Neural cell (in vitro differentiated cells): ENCODE measurements around the gene UBP1.

ENCODE experiments used
- CTCF ChIP-seq: fragments of 450-650 bp; IDR thresholded peaks from 2 replicates; pipeline ENCODE4 v1.5.1; 2014; ENCODE audit warnings: antibody characterized with exemption, mild to moderate bottlenecking, moderate library complexity; ENCODE audit not compliant: poor library complexity, severe bottlenecking
- EP300 ChIP-seq: fragments of 450-650 bp; conservative IDR thresholded peaks from 2 replicates; pipeline ENCODE4 v1.6.1; 2014; ENCODE audit warnings: antibody characterized with exemption, mild to moderate bottlenecking, moderate library complexity; ENCODE audit not compliant: poor library complexity, severe bottlenecking
- EZH2 ChIP-seq: fragments of 200-600, 300-800 bp; shearing (Covaris generic), sonication (generic); IDR thresholded peaks from 2 replicates; pipeline ENCODE4 v1.6.1; 2014; ENCODE audit warnings: antibody characterized with exemption, low read length, borderline replicate concordance, mild to moderate bottlenecking; ENCODE audit not compliant: insufficient read depth, poor library complexity, severe bottlenecking
- POLR2AphosphoS5 ChIP-seq: IDR thresholded peaks from 2 replicates; pipeline ENCODE4 v1.6.1; 2012
- RAD21 ChIP-seq: fragments of 450-650 bp; conservative IDR thresholded peaks from 2 replicates; pipeline ENCODE4 v1.6.1; 2014; ENCODE audit warnings: antibody characterized with exemption, mild to moderate bottlenecking, moderate library complexity
- REST ChIP-seq: IDR thresholded peaks from 2 replicates; pipeline ENCODE4 v1.6.1; 2012; ENCODE audit warnings: borderline replicate concordance
- SMC3 ChIP-seq: fragments of 450-650 bp; conservative IDR thresholded peaks from 2 replicates; pipeline ENCODE4 v1.6.1; 2014; ENCODE audit warnings: antibody characterized with exemption, mild to moderate bottlenecking, moderate library complexity; ENCODE audit not compliant: poor library complexity
- TAF1 ChIP-seq: IDR thresholded peaks from 2 replicates; pipeline ENCODE4 v1.6.1; 2012; ENCODE audit warnings: low read depth

- TF ChIP-seq CTCF, result no peak
- TF ChIP-seq POLR2AphosphoS5, result no peak
- TF ChIP-seq SMC3, result no peak
- no peak for TF ChIP-seq TAF1
- TF ChIP-seq RAD21, result no peak
- TF ChIP-seq EZH2, result no peak
- TF ChIP-seq EP300, result no peak
- no peak for TF ChIP-seq REST
These were observed 81.9 kb downstream of the UBP1 start for GRCh38 chr3:33358172-33358781.
